ENCODE data around the gene MBNL1. TPM values are rescaled to one million over a fixed set of nuclear protein-coding genes. Genes with fewer than 3 reads are reported as not detected.

MBNL1 gene
- total RNA-seq, 1 donor from 2014 or later, result 79.5 TPM

DNA sequence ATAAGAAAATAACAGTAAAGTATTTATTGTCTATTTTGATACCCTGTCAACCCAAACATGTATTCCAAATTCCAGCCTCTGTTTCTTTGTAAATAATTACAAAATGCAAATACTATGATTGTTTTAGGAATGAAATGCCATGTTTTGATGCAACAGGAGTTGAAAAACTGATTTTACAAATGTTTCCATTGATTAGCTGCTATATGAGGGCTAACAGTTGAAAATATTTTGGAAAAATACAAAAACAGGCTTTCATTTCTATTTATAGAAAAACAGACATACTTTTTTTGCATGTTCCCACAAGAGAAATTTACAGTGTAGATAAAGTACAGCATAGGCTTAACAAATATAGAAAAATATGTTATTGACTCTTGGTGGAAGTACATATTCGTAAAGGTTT lies 20.0 kb downstream of the MBNL1 start:
- Histone ChIP-seq H3K4me3 (ENCODE audit: low read depth, low read length) (no peak overlapping the region), H3K27me3 (ENCODE audit: control insufficient read depth, insufficient read depth, low read length) (no peaks in the 10 kb centered on the region), H3K36me3 (ENCODE audit: control insufficient read depth, insufficient read depth, low read length) (no peaks in the 10 kb centered on the region)
- no peak for FAIRE-seq
- TF ChIP-seq CTCF (IDR thresholded peaks at IDR 0.05; ENCODE audit: insufficient read depth, low read length, severe bottlenecking), result no peak
- no peak for DNase-seq (ENCODE audit: low read depth)

- DNase-seq (ENCODE audit: low read depth) (no peak), FAIRE-seq (no peak)
- Histone ChIP-seq H3K4me3 (ENCODE audit: low read depth, low read length) (no peak overlapping the region), H3K27me3 (ENCODE audit: control insufficient read depth, insufficient read depth, low read length) (no peaks in the 10 kb centered on the region), H3K36me3 (ENCODE audit: control insufficient read depth, insufficient read depth, low read length) (no peaks in the 10 kb centered on the region)
- TF ChIP-seq CTCF (IDR thresholded peaks at IDR 0.05; ENCODE audit: insufficient read depth, low read length, severe bottlenecking), result no peak
These were observed 21.0 kb downstream of the MBNL1 start for GRCh38 chr3:152289708-152290107.

- H3K27me3 ChIP-seq (ENCODE audit: control insufficient read depth, insufficient read depth, low read length), result no peaks in the 10 kb centered on the region
- H3K4me3 ChIP-seq (ENCODE audit: low read depth, low read length), result no peak overlapping the region
- no peak for DNase-seq (ENCODE audit: low read depth)
- FAIRE-seq, result no peak
- no peak for TF ChIP-seq CTCF (IDR thresholded peaks at IDR 0.05; ENCODE audit: insufficient read depth, low read length, severe bottlenecking)
- no peaks in the 10 kb centered on the region for H3K36me3 ChIP-seq (ENCODE audit: control insufficient read depth, insufficient read depth, low read length)
These were observed 21.6 kb downstream of the MBNL1 start for GRCh38 chr3:152290374-152290773.

DNA sequence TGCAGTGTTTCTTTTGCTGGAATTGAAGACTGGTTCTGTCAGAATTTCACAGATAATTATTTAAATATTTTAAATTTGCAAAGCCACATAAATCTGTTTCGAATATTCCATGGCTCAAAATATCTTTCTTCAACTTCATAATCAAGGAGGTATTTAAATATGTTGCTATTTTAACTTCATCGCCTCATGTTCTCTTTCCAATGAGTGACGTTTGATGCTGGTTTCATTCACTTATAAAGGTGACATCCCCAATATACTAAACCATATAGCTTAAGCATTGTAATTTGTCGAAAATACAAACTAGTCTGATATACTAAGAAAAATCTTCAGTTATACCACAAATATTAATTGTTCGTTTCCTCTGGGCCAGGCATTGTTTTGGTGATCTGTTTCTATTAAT lies 22.5 kb downstream of the MBNL1 start:
- no peak for DNase-seq (ENCODE audit: low read depth)
- Histone ChIP-seq H3K4me3 (ENCODE audit: low read depth, low read length) (no peak overlapping the region), H3K27me3 (ENCODE audit: control insufficient read depth, insufficient read depth, low read length) (no peaks in the 10 kb centered on the region), H3K36me3 (ENCODE audit: control insufficient read depth, insufficient read depth, low read length) (no peaks in the 10 kb centered on the region)
- FAIRE-seq, result no peak
- TF ChIP-seq CTCF (IDR thresholded peaks at IDR 0.05; ENCODE audit: insufficient read depth, low read length, severe bottlenecking), result no peak

DNA sequence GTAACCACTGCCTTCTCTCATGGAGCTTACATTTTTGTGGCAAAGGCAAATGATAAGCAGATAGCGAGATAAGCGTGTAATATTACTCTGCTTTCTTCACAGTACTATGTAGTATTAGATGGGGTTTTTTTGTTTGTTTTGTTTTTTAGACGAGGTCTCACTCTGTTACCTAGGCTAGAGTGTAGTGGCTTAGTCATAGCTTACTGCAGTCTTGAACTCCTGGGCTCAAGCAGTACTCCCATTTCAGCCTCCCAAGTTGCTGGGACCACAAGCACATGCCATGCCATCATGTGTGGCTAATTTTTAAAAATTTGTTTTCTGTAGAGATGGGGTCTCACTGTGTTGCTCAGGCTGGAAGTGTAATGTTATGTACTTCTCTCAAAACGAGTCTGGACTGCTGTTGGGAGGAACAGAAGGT lies 22.9 kb downstream of the MBNL1 start:
- no peak overlapping the region for H3K4me3 ChIP-seq (ENCODE audit: low read depth, low read length)
- DNase-seq (ENCODE audit: low read depth) (no peak), FAIRE-seq (no peak)
- TF ChIP-seq CTCF (IDR thresholded peaks at IDR 0.05; ENCODE audit: insufficient read depth, low read length, severe bottlenecking), result no peak
- H3K27me3 ChIP-seq (ENCODE audit: control insufficient read depth, insufficient read depth, low read length), result no peaks in the 10 kb centered on the region
- no peaks in the 10 kb centered on the region for H3K36me3 ChIP-seq (ENCODE audit: control insufficient read depth, insufficient read depth, low read length)

DNA sequence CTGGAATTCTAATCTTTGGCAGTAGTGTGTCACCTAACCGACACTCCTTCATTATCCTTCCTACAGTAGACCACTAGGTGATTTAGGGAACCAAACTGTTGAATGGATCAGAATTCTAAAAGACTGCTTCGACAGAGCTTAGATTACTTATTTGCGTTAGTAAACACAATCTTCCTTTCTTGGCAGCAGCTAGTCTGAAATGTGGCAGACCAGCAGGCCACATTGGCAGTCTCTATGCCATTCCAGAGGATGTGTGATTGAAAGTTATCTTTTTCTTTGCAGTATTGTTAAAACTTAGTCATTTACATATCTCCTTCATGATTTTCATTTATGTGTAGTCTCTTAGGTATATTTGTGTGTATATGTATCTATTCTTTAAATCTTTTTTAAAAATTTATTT lies 23.6 kb downstream of the MBNL1 start:
- no peak for TF ChIP-seq CTCF (IDR thresholded peaks at IDR 0.05; ENCODE audit: insufficient read depth, low read length, severe bottlenecking)
- H3K27me3 ChIP-seq (ENCODE audit: control insufficient read depth, insufficient read depth, low read length), result no peaks in the 10 kb centered on the region
- DNase-seq (ENCODE audit: low read depth), result no peak
- FAIRE-seq, result no peak
- no peaks in the 10 kb centered on the region for H3K36me3 ChIP-seq (ENCODE audit: control insufficient read depth, insufficient read depth, low read length)
- H3K4me3 ChIP-seq (ENCODE audit: low read depth, low read length), result no peak overlapping the region
